Hematopoietic multipotent progenitor cell treated with erythropoietin and hydrocortisone succinate and interleukin-3 and kit ligand, for 8 days (in vitro differentiated cells): Measurements from ENCODE around the gene PLCE1.
A peak's percentile ranks its signal among the peaks of the same experiment; 100 is the strongest.
"Not testable (repeated sequence)": the region's sequence is repeated elsewhere in the genome, so short reads cannot be mapped to it uniquely, and the experiment has no call there.

Experiments used
- DNase-seq: peaks from one replicate; pipeline ENCODE4 v3.0.0-alpha.2; 2015

The PLCE1 gene

DNA sequence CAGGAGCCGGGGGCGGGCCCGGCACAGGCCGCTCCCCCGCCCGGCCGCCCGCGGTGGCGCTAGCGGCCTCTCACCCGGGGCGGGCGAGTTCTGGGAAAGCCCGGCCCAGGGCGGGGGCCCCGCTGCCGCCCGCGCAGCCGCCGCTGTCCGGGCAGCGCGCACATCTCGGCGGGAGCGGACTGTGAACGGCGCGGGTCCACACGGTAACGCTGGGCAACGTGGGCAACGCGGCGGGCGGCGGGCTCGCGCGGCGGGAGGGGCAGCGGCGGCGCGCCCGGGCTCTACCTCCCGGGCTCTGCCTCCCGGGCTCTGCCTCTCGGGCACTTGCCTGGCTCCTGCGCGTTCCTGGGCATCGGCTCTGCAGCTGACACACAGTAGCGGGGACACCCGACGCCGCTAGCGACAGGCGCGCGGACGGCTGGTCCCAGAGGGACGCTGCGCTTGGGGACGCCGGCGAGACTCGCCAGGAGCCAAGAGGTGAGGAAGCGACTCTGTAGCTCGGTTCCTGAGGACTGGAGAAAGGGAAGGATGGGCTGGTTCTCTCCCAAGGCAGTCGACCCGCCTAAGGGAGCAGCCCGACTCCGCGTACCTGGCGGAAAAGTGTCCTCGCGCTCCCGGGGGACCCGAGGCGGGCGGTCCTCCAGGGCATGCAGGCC is at the start of gene PLCE1:
Gene PLCE1 (plus strand): TSS at position 150 of the 656 bp plus-strand sequence. CDS start 37,116 bp downstream, outside the sequence.
- DNase-seq, result peak; percentile 16

DNA sequence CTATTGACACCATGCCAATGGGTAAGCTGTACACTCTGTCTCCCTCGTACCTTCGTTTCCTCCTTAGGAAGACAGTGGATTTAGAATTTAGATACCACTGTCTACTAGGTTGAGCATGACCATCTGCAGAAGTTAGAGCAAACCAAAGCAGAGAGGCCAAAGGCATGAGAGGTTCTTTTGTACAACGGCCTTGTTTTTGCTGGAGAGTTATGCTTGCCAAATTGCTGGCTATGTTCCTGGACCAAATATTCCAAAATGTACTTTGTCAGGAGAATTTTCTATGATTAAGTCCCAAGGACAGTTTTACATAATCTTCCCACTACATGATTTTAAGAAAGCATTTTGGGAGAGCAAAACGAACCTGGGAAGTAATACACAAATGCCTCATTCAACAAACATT is 47.9 kb upstream of the PLCE1 start:
- DNase-seq, result no peak

DNA sequence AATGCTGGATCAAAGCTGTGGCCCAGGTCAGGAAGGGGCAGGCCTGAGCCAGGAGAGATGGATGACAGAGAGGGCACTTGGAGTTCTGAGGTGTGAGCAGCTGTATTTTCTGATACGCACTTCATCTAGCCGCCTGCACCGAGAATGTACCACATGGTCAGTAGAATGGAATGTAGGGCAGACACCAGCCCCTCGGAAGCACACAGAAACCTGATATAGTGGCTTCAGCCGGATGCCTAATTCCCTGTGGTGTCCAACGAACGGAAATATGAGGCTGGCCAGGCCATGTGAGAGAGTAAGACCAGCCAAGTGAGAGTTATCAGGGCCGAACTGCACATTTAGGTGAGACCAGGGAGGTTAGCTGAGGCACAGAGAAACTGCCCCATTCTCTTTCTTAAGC is 46.7 kb upstream of the PLCE1 start:
- DNase-seq, result no peak

DNA sequence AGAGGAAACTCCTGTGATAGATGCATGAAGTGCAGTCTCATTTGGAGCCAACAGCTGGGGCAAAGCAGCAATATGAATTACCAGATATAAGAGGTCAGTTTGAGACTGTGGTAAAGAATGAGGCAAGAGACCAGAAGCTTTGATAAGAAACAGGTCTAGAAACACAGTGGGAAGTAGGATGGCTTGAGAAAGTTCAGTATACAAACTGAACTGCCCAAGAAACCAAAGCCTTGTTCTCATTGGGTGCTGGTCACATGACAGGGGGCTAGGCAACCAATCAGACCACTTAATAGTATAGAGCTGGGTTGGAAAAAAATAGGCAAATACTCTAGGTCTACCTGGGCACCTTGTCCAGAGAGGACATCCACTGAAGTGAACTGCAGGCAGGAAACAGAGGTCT is 46.2 kb upstream of the PLCE1 start:
- no peak for DNase-seq

DNA sequence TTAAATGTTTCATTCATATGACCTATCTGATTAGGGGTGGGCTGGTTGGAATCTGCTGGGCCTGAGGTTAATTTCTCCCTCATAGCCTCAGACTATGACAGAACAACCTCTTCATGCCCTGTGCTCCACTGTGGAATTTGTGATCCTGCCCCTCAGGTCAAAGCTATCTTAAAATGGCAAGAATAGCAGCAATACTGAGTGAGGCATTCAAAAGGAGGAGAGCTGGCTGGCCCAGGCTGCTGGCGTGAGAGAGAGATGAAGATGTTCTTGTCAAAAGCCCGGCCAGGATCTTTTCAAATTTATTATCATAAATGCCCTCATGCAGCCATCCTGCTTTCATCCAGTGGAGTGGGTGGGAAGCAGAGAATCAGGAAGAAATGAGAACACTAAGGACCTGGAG is 41.8 kb upstream of the PLCE1 start:
- DNase-seq, result no peak

DNA sequence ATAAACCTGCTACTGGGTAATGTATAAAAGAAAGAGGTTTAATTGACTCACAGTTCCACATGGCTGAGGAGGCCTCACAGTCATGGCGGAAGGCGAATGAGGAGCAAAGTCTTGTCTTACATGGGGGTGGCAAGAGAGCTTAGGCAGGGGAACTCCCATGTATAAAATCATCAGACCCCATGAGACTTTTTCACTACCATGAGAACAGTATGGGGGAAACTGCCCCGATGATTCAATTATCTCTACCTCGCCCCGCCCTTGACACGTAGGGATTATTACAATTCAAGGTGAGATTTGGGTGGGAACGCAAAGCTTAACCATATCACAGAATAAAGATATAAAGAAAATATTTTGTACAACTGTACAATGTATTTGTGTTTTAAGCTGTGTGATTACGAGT is 39.4 kb upstream of the PLCE1 start:
- no peak for DNase-seq

DNA sequence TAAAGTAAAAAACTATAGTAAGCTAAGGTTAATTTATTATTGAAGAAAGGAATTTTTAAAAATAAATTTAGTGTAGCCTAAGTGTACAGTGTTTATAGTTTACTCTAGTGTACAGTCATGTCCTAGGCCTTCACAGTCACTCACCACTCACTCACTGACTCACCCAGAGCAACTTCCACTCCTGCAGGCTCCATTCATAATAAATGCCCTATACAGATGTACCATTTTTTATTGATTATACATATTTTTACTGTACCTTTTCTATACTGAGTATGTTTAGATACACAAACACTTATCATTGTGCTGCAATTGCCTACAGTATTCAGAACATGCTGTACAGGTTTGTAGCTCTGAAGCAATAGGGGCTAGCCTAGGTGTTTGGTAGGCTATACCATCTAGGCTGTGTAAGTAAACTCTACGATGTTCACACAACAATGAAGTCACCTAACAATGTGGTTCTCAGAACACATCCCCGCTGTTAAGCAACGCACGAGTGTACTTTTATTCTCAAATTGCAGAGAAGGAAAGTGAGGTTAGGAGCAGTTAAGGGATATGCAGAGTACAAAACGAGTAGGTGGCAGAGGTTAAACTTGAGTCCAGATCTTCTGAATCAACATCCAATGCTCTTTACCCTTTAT is 38.9 kb upstream of the PLCE1 start:
- DNase-seq, result no peak

DNA sequence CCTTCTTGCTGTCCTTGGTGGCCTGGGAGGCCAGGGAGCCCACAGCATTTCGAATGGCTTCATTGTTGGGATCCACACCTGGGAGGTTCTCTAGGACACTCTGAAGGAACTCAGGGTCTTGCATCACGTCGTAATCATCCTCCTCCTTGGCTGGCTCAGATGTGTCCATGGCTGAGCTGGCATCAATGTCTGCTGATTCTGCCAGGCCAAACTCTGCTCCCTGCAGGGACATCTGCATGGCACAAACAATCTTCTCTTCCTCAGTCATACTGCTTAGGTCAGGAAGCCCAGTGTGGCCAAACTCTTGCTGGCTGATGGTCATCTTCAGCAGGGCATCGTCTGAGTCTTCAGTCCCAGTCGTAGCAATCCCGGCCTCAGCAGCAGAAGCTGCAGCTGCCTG is 34.9 kb upstream of the PLCE1 start:
- no peak for DNase-seq

DNA sequence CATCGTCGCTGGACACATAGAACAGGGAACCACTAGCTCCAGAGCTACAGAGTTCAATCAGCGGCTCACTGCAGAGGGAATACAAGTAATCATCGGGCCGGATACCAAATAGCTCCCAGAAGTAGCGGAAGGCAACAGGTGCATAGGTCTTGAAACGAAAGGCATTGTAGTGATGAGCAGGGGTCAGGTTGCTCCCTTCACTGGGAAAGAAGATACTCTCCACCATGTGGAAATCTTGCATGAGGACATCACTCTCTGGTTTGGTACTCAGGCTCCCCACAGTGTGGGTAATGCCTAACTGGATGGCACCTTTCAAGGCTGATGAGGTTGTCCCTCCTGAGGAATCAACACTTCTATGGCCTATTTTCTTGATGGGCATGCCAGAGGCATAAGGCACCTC is 32.7 kb upstream of the PLCE1 start:
- not testable (repeated sequence) for DNase-seq

DNA sequence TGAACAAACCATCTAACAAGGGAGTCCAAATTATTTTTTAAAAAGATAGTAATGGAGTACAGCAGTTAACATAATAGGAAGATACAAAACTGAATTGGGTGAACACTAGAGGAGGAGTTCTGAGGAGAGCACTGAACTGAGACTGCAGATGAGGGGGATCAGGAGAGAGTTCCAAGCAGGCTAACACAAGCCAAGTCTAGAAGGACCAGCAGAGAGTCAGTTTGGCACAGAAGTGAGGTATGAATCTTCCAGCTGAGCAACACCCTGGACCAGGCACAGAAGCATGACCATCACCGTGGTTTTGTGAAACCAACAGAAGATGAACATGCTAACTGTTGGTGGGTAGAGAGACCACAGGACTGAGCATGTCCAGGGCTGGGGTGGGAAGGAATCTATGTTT is 30.8 kb upstream of the PLCE1 start:
- no peak for DNase-seq

DNA sequence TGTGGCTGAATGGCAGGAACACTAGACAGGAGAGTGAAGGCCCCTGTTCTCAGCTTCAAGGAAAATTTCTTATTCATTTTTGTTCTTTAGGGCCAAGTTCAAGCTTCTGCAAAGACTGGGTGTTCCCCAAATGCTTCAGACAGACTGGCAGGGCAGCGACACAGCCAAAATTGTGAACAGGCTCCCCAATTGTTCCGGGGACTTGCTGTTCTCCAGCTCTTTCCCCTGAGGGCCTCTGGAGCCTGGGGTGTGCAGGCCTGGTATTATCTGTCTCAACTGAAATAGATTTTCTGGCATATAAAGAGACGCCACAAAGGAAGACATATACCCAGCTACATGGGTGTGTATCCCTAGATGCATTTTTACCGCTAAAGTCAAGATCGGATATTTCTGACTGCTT is 30.3 kb upstream of the PLCE1 start:
- DNase-seq, result no peak

DNA sequence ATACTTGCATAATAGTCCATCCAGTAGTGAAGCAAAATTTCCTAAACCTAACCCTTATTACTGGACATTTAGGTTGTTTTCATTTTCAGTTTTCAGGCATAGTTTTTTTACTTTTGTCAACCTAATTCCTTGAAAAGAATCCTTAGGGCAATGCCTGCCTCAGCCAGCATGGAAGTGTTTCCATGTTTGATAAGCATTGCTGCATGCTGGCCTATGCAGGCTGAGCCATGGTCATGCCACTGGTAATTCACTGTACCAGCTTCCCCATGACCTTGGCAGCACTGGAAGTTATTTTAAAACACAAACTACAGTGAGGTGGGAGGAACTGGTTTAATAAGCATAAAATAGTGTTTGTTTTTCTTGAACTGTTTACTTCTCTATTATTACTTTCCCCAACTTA is 27.8 kb upstream of the PLCE1 start:
- no peak for DNase-seq

DNA sequence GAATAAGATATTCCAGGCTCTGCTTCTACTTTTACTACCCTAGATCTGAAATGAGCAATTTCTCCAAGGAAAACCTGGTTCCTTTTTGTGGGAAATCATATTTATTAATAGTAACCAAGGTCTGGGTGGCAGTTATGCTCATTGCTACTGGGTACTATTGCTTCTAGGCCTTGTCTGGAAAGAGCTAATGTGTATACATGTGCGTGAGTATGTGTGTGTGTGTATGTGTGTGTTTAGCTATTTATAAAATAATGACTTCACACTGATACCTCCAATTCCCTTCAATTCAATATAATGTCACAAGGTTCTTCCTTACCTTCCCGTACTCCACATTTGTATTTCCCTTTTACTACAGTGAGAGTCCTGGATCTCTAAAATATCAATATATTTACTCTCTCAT is 26.0 kb upstream of the PLCE1 start:
- no peak for DNase-seq

DNA sequence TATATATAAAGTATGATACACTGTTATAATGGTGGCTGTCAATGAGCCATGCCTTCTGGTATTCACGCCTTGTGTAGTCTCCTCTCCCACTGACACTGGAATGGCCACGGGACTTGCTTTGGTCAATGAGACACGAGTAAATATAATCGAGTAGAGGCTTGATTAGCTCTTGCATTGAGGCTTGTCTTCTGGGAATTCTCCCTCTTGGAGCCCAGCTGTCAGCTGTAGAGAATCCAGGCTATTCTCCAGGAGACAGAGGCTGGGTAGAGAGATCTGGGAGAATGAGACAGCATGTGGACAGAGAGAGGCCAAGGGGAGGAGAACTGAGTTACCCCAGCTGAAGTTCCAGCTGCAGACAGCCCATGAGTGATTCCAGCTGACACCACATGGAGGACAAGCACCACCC is 25.2 kb upstream of the PLCE1 start:
- no peak for DNase-seq

DNA sequence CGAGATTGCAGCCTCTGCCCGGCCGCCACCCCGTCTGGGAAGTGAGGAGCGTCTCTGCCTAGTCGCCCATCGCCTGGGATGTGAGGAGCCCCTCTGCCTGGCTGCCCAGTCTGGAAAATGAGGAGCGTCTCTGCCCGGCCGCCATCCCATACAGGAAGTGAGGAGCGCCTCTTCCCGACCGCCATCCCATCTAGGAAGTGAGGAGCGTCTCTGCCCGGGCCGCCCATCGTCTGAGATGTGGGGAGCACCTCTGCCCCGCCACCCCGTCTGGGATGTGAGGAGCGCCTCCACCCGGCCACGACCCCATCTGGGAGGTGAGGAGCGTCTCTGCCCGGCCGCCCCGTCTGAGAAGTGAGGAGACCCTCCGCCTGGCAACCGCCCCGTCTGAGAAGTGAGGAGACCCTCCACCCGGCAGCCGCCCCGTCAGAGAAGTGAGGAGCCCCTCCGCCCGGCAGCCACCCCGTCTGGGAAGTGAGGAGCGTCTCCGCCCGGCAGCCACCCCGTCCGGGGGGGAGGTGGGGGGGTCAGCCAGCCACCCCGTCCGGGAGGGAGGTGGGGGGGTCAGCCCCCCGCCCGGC is 23.2 kb upstream of the PLCE1 start:
- DNase-seq, result not testable (repeated sequence)

DNA sequence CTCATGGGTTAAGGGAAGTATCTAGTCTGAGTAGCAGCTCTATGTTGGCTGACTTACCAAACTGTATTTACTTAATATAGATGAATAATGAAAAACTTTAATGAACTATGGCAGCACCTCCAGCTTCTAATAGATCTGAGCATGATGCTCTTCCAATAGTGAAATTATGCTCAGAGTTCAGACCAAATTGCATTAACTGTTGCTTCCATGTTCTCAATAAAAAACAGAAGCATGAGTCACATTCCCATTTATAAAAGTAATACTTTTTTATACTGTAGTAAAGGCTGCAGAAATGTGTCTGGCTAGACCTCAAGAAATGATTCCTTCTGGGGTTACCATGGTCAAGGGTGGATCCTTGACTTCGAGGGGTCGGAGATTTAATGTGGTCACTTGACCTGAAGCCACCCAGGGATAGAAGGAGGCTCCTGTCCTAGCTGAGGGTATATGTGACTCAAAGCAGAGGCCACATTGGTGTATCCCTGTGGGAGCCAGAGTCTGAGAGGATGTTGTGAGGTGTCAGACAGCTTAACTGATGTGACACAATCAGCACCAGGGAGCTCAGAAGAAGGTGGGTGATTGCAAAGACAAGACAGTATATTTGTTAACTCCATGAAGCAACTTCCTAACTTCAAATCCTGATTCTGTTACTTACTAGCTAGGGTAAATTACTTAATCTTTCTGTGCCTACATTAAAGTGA is 19.8 kb upstream of the PLCE1 start:
- no peak for DNase-seq

DNA sequence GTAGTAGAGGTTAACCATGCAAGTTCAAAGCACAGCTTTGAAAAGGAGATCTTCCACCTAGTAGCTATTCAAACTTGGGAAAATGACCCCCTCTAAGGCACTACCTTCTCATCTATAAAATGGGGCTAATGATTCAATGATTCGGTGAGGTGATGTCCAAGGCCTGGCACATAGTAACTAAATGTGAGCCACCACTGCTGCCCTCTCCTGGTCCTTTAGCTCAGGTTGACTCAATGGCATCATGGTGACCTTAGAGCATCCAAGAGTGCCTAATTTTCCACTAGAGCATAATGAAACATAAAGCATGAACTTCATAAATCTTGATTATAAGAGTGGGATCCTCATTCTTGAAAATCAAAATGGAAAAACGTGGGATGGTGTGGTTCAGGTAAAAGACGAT is 16.3 kb upstream of the PLCE1 start:
- no peak for DNase-seq

DNA sequence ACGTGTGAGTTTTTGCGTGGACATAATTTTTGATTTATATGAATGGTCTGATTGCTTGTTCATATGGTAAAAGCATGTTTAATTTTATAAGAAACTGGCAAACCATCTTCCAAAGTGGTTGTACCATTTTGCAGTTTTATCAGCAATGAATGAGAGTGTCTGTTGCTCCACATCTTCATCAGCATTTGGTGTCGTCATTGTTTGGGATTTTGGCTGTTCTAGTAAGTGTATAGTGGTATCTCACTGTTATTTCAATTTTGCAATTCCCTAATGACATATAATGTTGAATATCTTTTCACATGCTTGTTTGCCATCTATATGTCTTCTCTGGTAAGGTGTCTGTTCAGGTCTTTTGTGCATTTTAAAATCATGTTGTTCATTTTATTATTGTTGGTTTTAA is 13.2 kb upstream of the PLCE1 start:
- no peak for DNase-seq

DNA sequence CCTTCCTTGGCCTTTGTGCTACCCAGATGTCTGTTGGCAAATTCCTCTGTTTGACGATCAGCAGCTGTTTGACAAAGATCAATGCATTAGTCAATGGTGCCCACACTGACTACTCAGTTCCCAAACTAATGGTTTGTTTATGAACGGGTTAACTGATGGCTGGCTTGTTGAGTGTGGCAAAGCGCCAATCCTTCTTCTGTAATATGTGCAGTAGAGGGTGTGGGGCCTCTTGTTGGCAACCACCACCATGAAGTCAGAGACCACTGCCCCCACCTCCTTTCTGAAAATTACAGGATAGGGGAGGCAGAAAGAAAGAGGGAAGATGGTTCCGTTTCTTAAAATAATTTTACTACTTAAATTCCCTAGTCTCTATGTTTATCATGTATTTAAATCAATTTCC is 2.6 kb upstream of the PLCE1 start:
- DNase-seq, result no peak

DNA sequence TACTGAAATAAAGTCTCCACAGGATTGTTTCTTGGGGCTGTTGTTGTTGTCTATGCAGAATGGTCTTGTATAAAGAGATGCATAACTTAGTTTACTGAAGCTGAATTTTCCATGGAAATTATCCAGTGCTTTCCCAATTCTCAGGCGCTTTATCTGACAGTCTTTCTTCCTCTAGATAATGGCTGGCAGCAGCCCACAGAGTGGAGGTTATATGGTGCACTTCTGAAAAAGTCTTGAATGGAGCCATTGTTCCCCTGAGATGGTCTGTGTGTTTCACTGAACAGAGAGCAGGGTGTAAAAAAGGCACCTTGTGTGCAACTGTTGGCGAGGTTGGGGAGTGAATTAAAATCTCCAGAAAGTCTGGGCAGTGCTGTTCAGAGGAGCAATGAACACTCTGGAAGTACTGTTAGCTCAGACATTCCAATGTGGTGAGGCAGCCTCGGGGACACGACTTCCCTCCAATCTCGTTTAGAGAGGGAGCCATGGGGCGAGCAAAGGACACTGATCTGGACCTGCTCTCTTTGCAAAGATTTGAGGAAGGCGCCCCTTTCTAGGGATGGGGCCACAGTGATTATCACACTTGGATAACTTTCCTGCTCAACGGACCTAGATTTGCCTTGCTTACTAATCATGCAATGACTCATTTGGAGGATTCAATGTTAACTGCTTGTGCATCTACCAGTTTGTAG is 2.0 kb upstream of the PLCE1 start:
- no peak for DNase-seq

DNA sequence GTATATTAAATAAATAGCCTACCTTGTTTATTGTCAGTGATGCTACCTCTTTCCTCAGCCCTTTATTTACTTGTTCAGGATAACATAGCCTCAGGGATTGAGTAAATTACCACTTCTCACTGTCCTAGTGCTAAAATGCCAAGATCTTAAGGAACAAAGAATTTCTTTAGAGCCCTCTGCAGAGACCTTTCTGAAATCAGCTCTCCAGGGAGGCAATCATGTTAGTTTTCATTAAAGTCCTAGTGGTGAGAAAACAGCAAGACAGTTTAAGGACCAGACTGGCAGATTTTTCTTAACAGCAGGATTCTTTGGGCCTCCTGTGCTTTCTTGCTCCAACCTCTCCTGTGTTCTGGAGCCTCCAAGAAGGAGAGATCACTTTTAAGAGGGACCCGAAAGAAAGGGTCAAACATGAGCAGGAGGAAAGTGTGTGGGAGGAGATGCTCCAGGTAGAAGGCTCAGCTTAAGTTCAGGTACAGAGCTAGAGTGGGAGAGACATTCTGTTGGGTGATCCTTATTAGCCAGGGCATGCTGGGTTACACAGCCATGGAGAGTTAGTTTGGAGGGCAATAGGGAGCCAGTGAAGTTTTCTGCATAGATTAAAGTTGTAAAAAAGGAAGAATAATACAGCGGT is 1.2 kb upstream of the PLCE1 start:
- no peak for DNase-seq

DNA sequence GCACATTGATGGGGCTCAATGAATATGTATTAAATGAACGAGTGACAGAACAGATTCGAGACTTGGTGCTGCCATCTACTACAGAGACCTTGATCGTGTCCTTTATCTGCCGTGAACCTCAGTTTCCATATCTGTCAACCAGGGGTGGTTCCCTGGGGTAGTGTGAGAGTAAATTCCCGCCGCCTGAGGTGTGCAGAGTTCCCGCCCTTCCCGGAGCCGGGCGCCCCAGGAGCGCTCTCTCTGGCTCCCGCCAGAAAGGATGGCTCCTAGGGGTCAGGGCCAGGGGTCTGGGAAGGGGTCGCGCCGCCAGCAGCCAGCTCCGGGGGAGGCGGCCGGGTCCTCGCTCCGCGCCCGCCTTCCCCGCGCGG is 333 bp upstream of the PLCE1 start:
- peak; percentile 1 for DNase-seq

DNA sequence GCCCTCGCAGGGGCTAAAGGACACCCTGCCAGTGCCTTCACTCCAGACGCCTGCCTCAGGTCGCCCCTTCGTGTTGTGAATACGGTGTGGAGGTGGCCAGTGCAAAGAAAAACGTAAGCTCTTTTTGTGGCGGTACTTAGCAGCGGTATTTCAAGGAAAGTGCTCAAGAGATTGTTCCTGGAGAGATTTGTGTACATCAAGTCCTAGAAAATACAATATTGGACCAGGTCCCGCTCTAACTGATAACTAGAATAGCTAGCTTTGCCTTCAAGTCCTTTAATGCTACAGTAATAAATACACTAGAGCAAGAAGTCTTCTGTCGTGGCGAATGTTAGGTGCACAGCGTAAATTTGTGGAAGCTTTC is 689 bp downstream of the PLCE1 start:
- DNase-seq, result no peak
